HL-60/S4 (cell line): Measurements from ENCODE around the gene LAMTOR4.
"Not testable (repeated sequence)": the region's sequence is repeated elsewhere in the genome, so short reads cannot be mapped to it uniquely, and the experiment has no call there.

Experiments
- in situ Hi-C: fragments of 300-500 bp; cut with MboI; formaldehyde crosslinking; loops from 2 replicates; pipeline ENCODE4 v1.14.3; 2022; ENCODE audit warnings: low sequenced_read_pairs

The LAMTOR4 gene

DNA sequence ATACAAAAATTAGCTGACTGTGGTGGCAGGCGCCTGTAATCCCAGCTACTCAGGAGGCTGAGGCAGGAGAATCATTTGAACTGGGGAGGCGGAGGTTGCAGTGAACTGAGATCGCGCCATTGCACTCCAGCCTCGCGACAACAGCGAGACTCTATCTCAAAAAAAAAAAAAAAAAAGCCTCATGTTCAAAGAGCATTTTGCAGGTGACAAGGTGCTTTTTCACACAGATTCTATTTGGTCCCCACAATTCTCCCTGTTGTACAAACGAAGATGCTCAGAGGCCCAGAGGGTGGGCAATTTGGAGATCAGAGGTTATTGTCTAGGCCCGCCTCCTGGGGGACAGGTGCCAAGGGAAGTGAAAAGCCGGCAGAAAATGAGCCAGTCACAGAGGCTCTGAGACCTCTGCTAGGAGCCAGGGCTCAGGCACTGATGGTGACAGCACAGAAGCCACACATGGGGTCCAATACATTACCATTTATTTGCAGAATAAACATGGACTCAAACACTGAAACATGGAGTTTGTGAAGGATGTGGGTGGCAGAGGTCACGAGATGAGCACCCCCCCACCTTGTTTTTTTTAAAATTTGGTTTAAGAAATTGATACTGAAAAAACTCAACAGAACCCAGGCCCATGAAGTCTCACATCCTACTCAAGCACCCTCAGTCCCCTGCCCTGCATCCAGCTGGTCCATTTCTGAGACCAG, 20.6 kb downstream of the LAMTOR4 start:
- in situ Hi-C loops, result no loop called here

DNA sequence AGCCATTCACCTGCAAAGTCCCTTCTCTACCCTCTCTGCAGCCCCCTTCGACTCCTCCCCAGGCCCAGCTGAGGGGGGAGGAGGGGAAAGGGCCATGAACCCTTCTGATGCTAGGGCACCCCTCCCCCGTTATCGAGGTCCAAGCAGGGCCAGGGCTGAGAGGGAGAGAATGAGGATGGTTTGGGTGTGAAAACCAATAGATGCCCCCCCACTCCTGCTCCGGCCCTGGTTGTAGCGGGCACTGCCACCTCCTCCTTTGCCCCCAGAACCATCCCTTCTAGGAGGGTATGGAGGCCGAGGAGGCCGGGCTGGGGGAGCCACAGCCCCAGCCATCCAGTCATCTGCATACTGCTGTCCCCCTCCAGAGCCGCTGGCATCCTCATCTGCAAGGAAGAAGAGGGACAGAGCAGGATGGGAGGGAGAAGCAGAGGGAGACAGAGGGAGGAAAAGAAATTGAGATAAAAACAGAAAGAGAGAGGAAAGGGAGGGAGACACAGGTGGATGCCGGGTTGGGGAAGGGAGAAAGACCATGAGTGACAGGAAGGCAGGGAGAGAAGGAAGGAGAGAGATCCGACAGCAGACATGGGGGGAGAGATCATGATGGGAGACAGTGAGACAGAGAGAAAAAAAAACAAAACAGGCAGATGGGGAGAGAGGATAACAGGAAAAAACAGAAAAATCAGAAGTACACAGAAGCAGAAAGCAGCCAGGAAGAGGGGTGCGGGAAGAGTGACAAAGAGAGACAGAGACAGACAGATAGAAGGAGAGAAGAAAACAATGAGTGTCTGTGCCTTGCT, 21.6 kb downstream of the LAMTOR4 start:
- in situ Hi-C loops, result no loop called here

DNA sequence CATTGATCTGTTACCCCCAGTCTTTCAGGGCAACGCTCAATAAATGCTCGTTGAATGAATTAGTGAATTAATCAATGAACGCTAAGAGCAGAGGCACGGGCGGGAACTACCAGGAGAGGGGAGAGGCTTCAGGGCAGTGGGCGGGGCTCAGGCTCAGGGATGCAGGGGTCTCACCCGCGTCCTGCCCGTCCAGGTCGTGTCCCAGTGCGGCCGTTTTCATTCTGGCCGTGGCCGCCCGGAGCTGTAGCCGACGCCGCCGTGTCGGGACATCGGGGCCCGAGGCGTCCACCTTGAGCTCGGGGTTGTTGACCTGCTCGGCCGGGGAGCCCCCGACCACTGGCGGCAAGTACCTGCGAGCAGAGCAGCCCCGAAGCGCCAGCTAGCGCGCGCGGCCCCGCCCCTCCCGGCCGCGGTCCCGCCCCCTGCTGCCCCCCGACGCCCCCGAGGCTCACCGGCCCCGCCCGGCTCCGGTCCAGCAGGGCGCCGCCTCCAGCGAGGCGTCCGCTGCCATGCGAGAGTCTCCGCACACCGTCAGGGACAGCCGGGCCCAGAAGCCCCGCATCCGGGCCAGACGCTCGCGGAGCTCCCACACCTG, 22.5 kb downstream of the LAMTOR4 start:
- in situ Hi-C loops, result no loop called here

GRCh38 chr7:100171840-100172239, 23.1 kb downstream of the LAMTOR4 start:
- in situ Hi-C loops, result no loop called here

GRCh38 chr7:100173806-100174495, 25.2 kb downstream of the LAMTOR4 start:
- in situ Hi-C loops, result no loop called here

DNA sequence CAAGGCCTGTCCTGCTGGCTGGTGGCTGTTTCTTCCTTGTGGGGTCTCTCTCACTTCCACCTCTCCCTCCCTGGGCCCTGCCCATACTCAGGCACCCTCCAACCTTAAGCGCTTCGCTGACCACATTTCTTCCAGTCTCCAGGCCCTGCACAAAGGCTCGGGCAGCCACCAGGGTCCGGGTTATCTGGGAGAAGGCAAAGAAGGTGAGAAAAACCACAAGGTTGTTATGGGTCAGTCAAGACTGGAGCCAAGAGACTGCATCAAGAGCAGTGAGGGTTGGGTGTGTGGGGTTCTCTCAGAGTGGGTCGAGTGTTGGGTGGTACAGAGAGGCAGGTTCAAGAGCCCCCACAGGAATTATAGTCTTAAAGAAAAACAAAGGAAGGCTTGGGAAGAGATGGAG, 25.9 kb downstream of the LAMTOR4 start:
- in situ Hi-C loops, result no loop called here

DNA sequence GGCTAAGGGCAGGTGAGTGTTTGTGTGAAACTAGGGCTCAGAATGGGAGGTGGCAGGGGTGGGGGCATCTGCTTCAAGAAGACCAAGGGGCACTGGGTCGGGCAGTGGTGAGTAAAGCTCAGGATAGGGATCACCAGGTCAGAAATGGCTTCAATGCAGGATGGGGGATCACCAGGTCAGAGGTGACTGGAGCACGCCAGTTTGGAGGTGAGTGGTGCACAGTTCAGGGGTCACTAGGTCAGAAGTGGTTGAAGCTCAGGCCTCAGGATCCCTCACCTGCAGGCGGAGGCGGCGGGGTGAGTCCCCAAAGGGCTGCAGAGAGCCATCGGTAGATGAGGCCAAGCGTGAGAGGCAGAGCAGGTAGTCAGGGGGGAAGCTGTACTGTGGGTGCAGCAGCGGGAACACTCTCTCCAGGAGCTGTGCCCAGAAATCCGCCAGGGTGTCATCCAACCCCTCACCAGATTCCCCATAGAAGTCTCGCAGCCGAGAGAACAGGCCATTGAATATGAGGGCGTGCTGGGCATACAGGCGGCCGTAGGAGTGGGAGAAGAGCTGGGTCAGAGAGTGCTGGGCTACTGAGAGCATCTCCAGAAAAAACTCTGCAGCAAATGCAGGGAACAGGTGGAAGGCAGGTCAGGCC, 26.7 kb downstream of the LAMTOR4 start:
- in situ Hi-C loops, result no loop called here

DNA sequence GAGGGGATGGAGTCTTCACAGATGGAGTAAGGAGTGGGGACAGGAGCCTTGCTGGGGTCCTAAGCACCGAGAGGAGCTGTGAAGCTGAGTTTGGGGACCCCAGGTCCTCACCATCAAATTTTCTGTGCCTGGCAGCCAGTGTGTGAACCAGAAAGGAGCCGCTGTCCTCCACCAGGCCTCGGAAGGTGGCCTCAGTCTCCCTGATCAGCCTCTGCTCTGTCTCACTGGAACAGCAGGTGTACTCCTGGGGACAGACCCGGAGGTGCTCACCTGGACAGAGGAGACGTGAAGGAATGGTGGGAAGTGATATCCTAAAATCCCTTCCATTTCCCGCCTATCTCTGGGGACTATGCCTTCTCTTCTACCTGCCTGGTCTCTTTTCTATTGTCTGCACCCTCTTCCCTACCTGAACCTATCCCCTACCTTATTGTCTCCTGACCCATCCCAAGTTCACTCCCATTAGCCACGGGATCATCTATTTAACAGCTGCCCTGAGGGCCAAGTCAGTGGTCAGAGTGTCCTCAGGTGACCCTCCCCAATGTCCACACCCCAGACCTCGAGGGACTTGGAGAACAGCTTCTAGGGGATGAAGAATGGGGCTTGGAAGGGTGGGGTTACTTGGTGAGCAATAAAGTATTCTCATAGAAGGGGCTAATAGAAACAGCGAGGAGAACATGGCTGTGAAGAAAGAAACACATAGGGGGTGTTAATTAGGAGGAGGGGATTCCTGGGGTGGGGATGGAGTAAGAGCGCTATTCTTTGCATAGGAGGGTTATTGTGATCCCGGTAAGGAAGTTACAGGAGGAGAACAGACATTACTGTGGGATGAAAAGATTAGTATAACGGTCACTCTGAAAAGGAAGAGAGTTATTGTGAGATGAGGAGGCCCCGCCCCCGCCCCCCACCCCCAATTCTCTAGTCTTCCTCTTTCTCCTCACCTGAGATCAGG, 27.7 kb downstream of the LAMTOR4 start:
- in situ Hi-C loops, result no loop called here

DNA sequence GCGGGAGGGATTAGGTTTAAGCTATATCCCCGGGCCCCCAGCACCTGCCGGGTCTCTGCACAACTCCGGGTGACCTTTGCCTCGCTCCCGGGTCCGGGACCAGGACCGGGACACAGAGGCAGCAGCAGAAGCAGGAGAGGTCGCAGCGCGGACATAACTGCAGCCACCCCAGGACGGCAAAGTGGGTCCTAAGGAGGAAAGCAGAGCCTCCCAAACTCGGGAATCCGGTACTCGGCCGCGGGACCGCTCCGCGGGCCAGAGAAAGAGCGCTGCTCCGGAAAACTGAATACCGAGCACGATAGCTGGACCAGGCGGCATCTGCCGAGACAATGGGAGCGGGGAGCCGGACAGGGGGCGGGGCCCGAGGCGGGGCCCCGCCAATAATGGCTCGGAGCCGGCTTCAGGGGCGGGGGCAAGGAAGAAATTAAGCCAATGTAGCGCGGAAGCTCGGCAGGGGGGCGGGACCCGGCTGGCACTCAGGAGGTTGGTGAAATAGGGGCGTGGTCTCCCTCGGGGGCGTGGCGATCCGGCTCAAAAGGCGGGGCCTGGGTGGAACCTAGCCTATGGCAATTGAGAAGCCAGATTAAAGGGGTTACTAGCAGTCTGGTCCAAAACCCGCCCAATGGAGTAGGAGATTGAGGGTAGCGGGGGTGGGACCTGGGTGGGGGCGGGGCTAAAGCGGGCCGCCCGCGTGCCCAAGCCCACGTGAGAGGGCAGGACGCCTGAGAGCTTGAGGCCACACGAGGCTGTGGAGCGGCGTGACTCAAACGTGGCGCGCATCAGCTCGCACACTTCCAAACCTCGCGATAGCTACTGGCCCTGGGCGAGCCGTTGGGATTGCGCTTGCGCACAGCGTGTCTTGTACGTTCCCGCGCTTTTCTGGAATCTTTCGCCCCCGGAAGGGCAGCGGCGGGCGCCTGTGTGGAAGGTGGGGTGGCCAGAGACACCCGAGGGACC, 28.6 kb downstream of the LAMTOR4 start, which contains the start of the genes GPC2 and STAG3:
TSS of gene GPC2 (minus strand) at position 337 of the 957 bp plus-strand sequence. CDS start at position 155, 182 bp downstream.
TSS of gene STAG3 (plus strand) at position 874 of the 957 bp plus-strand sequence. CDS start 2,639 bp downstream, outside the sequence.
- in situ Hi-C loops, result no loop called here

GRCh38 chr7:100180084-100180483, 31.4 kb downstream of the LAMTOR4 start:
- in situ Hi-C loops, result not testable (repeated sequence)

DNA sequence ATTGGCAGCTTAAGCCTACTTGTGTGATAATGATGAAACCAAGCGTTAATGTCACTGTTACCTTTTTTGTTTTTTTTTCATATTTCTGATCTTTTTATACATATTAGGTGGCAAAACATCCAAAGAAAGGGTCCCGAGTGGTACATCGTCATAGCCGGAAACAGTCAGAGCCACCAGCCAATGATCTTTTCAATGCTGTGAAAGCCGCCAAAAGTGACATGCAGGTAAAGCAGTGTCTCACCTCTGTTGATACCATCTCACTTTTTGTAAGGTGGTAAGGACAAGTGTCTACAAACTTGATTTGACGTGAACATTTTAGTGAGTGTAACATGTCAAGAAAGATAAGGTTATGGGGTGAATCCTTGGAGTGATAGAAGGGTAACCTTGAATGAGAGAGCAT, 33.9 kb downstream of the LAMTOR4 start:
- in situ Hi-C loops, result not testable (repeated sequence)

DNA sequence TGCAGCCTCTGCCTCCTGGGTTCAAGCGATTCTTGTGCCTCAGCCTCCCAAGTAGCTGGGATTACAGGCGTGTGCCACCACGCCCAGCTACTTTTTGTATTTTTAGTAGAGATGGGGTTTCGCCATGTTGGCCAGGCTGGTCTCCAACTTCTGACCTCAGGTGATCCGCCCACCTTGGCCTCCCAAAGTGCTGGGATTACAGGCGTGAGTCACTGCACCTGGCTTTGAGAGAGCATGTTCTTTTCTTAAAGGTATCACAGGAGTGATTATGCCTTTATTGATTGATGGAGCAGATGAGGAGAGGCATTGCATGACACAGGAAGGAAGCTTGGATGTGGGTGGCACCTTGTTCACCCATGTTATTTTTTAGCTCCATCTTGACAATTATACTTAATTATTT, 34.4 kb downstream of the LAMTOR4 start:
- in situ Hi-C loops, result not testable (repeated sequence)

DNA sequence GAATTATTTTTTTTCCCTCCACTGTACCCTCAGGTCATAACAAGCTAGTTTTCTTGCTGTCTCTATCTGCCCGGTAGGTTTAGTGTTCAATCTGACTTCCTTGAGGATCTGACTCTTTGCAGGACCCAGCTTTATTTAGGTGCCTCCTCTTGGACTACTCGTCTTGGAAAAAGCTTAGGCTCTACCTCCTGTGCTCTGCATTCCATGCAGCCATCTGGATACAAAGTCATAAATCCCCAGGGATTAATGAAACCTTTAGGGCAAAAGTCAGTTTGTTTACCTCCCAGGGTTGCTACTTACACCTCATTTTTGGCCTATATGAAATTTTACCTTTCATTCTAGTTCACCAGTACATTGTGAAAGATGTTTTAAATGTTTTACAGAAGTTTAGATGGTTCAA, 37.0 kb downstream of the LAMTOR4 start:
- in situ Hi-C loops, result no loop called here

GRCh38 chr7:100189061-100189460, 40.3 kb downstream of the LAMTOR4 start:
- in situ Hi-C loops, result no loop called here

- in situ Hi-C loops, result no loop called here
These were observed 41.5 kb downstream of the LAMTOR4 start for GRCh38 chr7:100190048-100190711.

DNA sequence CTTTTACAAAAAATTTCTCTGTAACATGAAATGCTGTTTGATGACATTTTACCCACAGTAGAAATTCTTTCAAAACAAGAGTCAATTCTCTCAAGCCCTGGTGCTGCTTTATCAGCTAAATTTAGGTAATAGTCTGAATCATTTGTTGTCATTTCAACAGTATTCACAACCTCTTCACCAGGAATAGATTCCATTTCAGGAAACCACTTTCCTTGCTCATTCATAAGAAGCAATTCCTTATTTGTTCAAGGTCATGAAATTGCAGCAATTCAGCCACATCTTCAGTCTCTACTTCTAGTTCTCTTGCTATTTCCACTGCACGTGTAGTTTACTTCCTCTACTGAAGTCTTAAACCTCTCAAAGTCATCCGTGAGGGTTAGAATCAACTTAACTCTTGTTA, 43.1 kb downstream of the LAMTOR4 start:
- in situ Hi-C loops, result no loop called here

DNA sequence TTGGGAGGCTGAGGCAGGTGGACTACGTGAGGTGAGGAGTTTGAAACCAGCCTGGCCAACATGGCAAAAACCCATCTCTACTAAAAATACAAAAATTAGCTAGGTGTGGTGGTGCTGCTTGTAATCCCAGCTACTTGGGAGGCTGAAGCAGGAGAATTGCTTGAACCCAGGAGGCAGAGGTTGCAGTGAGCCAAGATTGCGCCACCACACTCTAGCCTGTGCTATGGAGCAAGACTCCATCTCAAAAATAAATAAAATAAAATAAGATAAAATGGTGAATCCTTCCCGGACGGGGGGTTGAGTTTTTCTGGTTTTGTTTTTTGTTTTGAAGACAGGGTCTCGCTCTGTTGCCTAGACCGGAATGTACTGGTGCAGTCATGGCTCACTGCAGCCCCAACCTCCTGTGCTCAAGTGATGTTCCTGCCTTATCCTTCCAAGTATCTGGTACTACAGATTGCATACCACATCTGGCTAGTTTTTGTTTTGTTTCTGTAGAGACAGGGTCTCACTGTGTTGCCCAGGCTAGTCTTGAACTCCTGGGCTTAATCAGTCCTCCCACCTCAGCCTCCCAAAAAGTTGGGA, 43.7 kb downstream of the LAMTOR4 start:
- in situ Hi-C loops, result not testable (repeated sequence)
